ENCODE data around the gene CDH13.

GRCh38 chr16:82995924-82996441 is 369.2 kb downstream of the CDH13 start:
- no peak for TF ChIP-seq CTCF (conservative IDR thresholded peaks at IDR 0.05)
- TF ChIP-seq ZFX (IDR thresholded peaks at IDR 0.05) = no peak
